Activated CD8-positive, alpha-beta memory T cell treated with anti-CD3 and anti-CD28 coated beads for 36 hours (primary cell): ENCODE data around the gene CMTM7. TPM values are rescaled to one million over a fixed set of nuclear protein-coding genes. Genes with fewer than 3 reads are reported as not detected.

Experiments
- CTCF ChIA-PET: fragments of 350-600 bp; sonication (Branson Sonifier 250); formaldehyde crosslinking; loops from one replicate; lab custom pipeline; 2021; ENCODE audit warnings: antibody characterized with exemption; lab: Charles Lee
- POLR2A ChIA-PET: fragments of 350-600 bp; sonication (Branson Sonifier 250); formaldehyde crosslinking; loops from one replicate; lab custom pipeline; 2021; ENCODE audit warnings: antibody characterized with exemption; lab: Charles Lee
- total RNA-seq, 2 experiments: library from RNA; stranded (reverse); gene quantifications; one replicate each; pipeline ENCODE4 v1.2.3, GENCODE V29; 2021

Gene CMTM7
- total RNA-seq, 2 experiments from 2014 or later = 44.2 to 47.6 TPM

GRCh38 chr3:32492684-32493436, 101.2 kb downstream of the CMTM7 start:
- ChIA-PET CTCF (interaction anchor here (0.9 kb wide), 1 partner anchor 158 kb away, joined by 3 read pairs; no protein-coding TSS in a partner anchor), POLR2A (no interaction called here)

GRCh38 chr3:32493437-32494414, 102.1 kb downstream of the CMTM7 start:
- CTCF ChIA-PET = interaction anchor here (0.9 kb wide), 1 partner anchor 159 kb away, joined by 3 read pairs; no protein-coding TSS in a partner anchor
- POLR2A ChIA-PET = no interaction called here

- ChIA-PET CTCF (no interaction called here), POLR2A (interaction anchor here (0.7 kb wide), 1 partner anchor 15 kb away, joined by 4 read pairs; no protein-coding TSS in a partner anchor)
Observed at GRCh38 chr3:32495085-32495484, 103.4 kb downstream of the CMTM7 start.

- ChIA-PET CTCF (no interaction called here), POLR2A (no interaction called here)
Observed at GRCh38 chr3:32495609-32496008, 104.0 kb downstream of the CMTM7 start.

GRCh38 chr3:32498252-32498651, 106.6 kb downstream of the CMTM7 start:
- CTCF ChIA-PET = interaction anchor here (0.7 kb wide), 1 partner anchor 12 kb away, joined by 3 read pairs; no protein-coding TSS in a partner anchor
- POLR2A ChIA-PET = no interaction called here

GRCh38 chr3:32498992-32499391, 107.3 kb downstream of the CMTM7 start:
- ChIA-PET POLR2A (interaction anchor here (0.7 kb wide), 1 partner anchor 31 kb away, joined by 4 read pairs; no protein-coding TSS in a partner anchor), CTCF (interaction anchor here (0.7 kb wide), 1 partner anchor 11 kb away, joined by 3 read pairs; no protein-coding TSS in a partner anchor)

GRCh38 chr3:32499585-32499984, 107.9 kb downstream of the CMTM7 start:
- ChIA-PET CTCF (no interaction called here), POLR2A (interaction anchor here (0.7 kb wide), 1 partner anchor 32 kb away, joined by 4 read pairs; no protein-coding TSS in a partner anchor)

- ChIA-PET CTCF (interaction anchor here (0.7 kb wide), 1 partner anchor 61 kb away, joined by 3 read pairs; no protein-coding TSS in a partner anchor), POLR2A (no interaction called here)
Observed at GRCh38 chr3:32500231-32500630, 108.6 kb downstream of the CMTM7 start.

GRCh38 chr3:32500880-32501782, 109.5 kb downstream of the CMTM7 start:
- CTCF ChIA-PET = interaction anchor here (0.7 to 1.4 kb wide), 3 partner anchors 9 to 62 kb away, joined by 3 to 5 read pairs (median 4); no protein-coding TSS in a partner anchor
- POLR2A ChIA-PET = interaction anchor here (0.6 kb wide), 1 partner anchor 325 kb away, joined by 4 read pairs; no protein-coding TSS in a partner anchor

GRCh38 chr3:32501783-32502117, 110.1 kb downstream of the CMTM7 start:
- ChIA-PET CTCF (interaction anchor here (1.1 to 1.4 kb wide), 2 partner anchors 10 to 33 kb away, joined by 4 to 5 read pairs; no protein-coding TSS in a partner anchor), POLR2A (interaction anchor here (1.1 kb wide), 1 partner anchor 68 kb away, joined by 3 read pairs; the partner anchor contains the start of gene DYNC1LI1)

- ChIA-PET POLR2A (interaction anchor here (1.1 kb wide), 1 partner anchor 68 kb away, joined by 3 read pairs; the partner anchor contains the start of gene DYNC1LI1), CTCF (interaction anchor here (1.4 kb wide), 1 partner anchor 10 kb away, joined by 4 read pairs; no protein-coding TSS in a partner anchor)
Observed at GRCh38 chr3:32502118-32502945, 110.7 kb downstream of the CMTM7 start, which contains the start of gene CMTM6. Gene CMTM6 (minus strand): TSS chr3:32502852. CDS start chr3:32502745, 107 bp downstream.

- CTCF ChIA-PET = no interaction called here
- POLR2A ChIA-PET = interaction anchor here (1.1 kb wide), 1 partner anchor 67 kb away, joined by 3 read pairs; the partner anchor contains the start of gene DYNC1LI1
Observed at GRCh38 chr3:32502946-32503286, 111.3 kb downstream of the CMTM7 start.

Other genes with a start within 250 kb of the CMTM7 start
- gene CMTM8, start 153.2 kb upstream of the CMTM7 start, total RNA-seq = 1 to 10 TPM; 4.2 to 5.1 TPM
- 10 to 100 TPM; 86.5 to 87.3 TPM for gene CMTM6, start 111.0 kb downstream of the CMTM7 start, total RNA-seq
- 10 to 100 TPM; 35.3 to 36.1 TPM for gene DYNC1LI1, start 179.0 kb downstream of the CMTM7 start, total RNA-seq